ENCODE measurements around the gene PLPPR4. TPM values are rescaled to one million over a fixed set of nuclear protein-coding genes. Genes with fewer than 3 reads are reported as not detected.

The PLPPR4 gene
- polyA plus RNA-seq, 1 of the 3 experiments (the other 2 are of a cell fraction): 0.61 TPM

- TF ChIP-seq SIN3A (IDR thresholded peaks at IDR 0.05; ENCODE audit: borderline replicate concordance, low read depth, low read length) (no peak), EP300 (IDR thresholded peaks at IDR 0.05; ENCODE audit: borderline replicate concordance in 1 of 2, low read depth in 1 of 2, low read length in 1 of 2) (no peak), JUND (IDR thresholded peaks at IDR 0.05) (no peak), RFX5 (IDR thresholded peaks at IDR 0.05; ENCODE audit: low read length) (no peak), FOXM1 (IDR thresholded peaks at IDR 0.05; ENCODE audit: low read depth) (no peak), MXI1 (IDR thresholded peaks at IDR 0.05; ENCODE audit: low read depth, low read length) (no peak)
- Histone ChIP-seq H3K27ac (ENCODE audit: low read depth in 2 of 2, low read length in 1 of 2) (no peak overlapping the region), H3K27me3 (ENCODE audit: insufficient read depth) (no peaks in the 10 kb centered on the region), H3K79me2 (ENCODE audit: insufficient read depth) (no peaks in the 10 kb centered on the region), H3F3A (replicated peaks; ENCODE audit: insufficient read depth) (peaks cover 5% of the 10 kb centered on the region), H3K4me1 (ENCODE audit: control insufficient read depth in 1 of 2, insufficient read depth in 2 of 2, low read depth in 1 of 2, low read length in 1 of 2) (peaks cover 0 to 9% of the 10 kb centered on the region in 2 experiments; a peak in 2 of 4 replicates), H3K9me3 (no peaks in the 10 kb centered on the region), H3K36me3 (replicated peaks in 1 of 2; ENCODE audit: control insufficient read depth in 1 of 2, insufficient read depth in 2 of 2, low read length in 1 of 2) (no peaks in the 10 kb centered on the region), H3K9me2 (no peaks in the 10 kb centered on the region; the same call in 1 of the 2 replicates), H4K20me1 (ENCODE audit: insufficient read depth) (no peaks in the 10 kb centered on the region), H3K4me2 (no peak overlapping the region), H3K9ac (no peak overlapping the region), H3K4me3 (ENCODE audit: low read depth in 2 of 2, low read length in 1 of 2) (no peak overlapping the region), H2AFZ (ENCODE audit: low read depth) (no peak overlapping the region)
- ChIA-PET POLR2A (no interaction called here), CTCF (interaction anchor here (1.1 to 1.6 kb wide), 3 partner anchors 12 to 249 kb away, joined by 3 read pairs; no protein-coding TSS in a partner anchor)
- DNase-seq: no peak
- 55% methylated on average over 2 of the region's 2 CpGs for WGBS (ENCODE audit: low lambda C conversion rate)
Observed at GRCh38 chr1:99232172-99232571, 32.1 kb upstream of the PLPPR4 start.

DNA sequence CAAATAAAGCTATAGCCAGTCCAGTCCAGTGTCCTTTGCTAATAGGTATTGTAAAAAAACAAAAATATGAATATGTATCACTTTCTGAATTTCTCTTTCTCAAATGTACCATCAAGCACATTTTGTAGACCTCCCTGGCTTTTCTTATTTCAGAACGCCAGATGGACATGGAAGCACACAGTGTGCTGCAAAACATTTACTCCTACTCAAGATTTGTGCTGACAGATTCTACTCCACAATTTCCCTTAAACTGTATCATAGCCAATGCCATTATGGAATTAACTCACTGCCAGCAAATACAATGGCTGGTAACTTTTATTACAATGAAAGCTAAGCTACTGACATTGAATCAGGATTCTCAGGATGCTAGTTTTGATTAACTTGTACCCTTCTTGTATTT lies 30.8 kb upstream of the PLPPR4 start:
- Histone ChIP-seq H3K27me3 (ENCODE audit: insufficient read depth) (no peaks in the 10 kb centered on the region), H4K20me1 (ENCODE audit: insufficient read depth) (no peaks in the 10 kb centered on the region), H3K27ac (ENCODE audit: low read depth in 2 of 2, low read length in 1 of 2) (no peak overlapping the region), H3K9ac (no peak overlapping the region), H3K4me1 (ENCODE audit: control insufficient read depth in 1 of 2, insufficient read depth in 2 of 2, low read depth in 1 of 2, low read length in 1 of 2) (peaks cover 0 to 2% of the 10 kb centered on the region in 2 experiments; a peak in 1 of 4 replicates), H3F3A (replicated peaks; ENCODE audit: insufficient read depth) (peaks cover 5% of the 10 kb centered on the region), H2AFZ (ENCODE audit: low read depth) (no peak overlapping the region), H3K9me2 (no peaks in the 10 kb centered on the region; the same call in 1 of the 2 replicates), H3K4me3 (ENCODE audit: low read depth in 2 of 2, low read length in 1 of 2) (no peak overlapping the region), H3K9me3 (no peaks in the 10 kb centered on the region), H3K79me2 (ENCODE audit: insufficient read depth) (no peaks in the 10 kb centered on the region), H3K36me3 (replicated peaks in 1 of 2; ENCODE audit: control insufficient read depth in 1 of 2, insufficient read depth in 2 of 2, low read length in 1 of 2) (no peaks in the 10 kb centered on the region), H3K4me2 (no peak overlapping the region)
- TF ChIP-seq NRF1 (IDR thresholded peaks at IDR 0.05; ENCODE audit: low read depth, low read length): no peak
- no peak for TF ChIP-seq TAF1 (IDR thresholded peaks at IDR 0.05; ENCODE audit: borderline replicate concordance, low read depth, low read length)
- TF ChIP-seq JUND (IDR thresholded peaks at IDR 0.05): no peak
- no peak for TF ChIP-seq RXRA (IDR thresholded peaks at IDR 0.05; ENCODE audit: borderline replicate concordance, low read depth)
- ChIA-PET POLR2A (no interaction called here), CTCF (interaction anchor here (1.4 to 1.6 kb wide), 2 partner anchors 14 to 24 kb away, joined by 3 read pairs; no protein-coding TSS in a partner anchor)
- DNase-seq: no peak
- WGBS (ENCODE audit: low lambda C conversion rate): 50% methylated on average over 1 of the region's 1 CpG

DNA sequence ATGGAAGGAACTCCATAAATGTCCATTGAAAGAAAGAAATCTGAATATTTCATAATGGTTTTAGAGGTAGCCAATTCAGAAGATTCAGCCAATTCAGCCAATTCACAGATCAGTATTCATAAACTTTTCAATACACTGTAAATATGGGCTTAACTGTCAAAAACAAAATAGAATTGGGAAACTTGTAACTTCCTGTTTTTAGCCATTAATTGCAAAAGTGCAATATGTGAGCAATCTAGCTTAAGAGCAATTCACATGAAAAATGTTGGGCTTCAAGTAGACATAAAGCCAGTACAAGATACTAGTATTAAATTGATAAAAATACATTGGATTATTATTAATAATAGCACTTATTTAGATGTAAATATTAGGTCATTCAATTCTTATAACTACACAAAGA lies 27.5 kb upstream of the PLPPR4 start:
- H3K36me3 ChIP-seq (replicated peaks in 1 of 2; ENCODE audit: control insufficient read depth in 1 of 2, insufficient read depth in 2 of 2, low read length in 1 of 2): no peaks in the 10 kb centered on the region
- no peak overlapping the region for H2AFZ ChIP-seq (ENCODE audit: low read depth)
- H3K27me3 ChIP-seq (ENCODE audit: insufficient read depth): no peaks in the 10 kb centered on the region
- peaks cover 0 to 2% of the 10 kb centered on the region in 2 experiments; a peak in 1 of 4 replicates for H3K4me1 ChIP-seq (ENCODE audit: control insufficient read depth in 1 of 2, insufficient read depth in 2 of 2, low read depth in 1 of 2, low read length in 1 of 2)
- H4K20me1 ChIP-seq (ENCODE audit: insufficient read depth): no peaks in the 10 kb centered on the region
- no peak for DNase-seq
- H3K79me2 ChIP-seq (ENCODE audit: insufficient read depth): no peaks in the 10 kb centered on the region
- POLR2A ChIA-PET: no interaction called here
- H3F3A ChIP-seq (replicated peaks; ENCODE audit: insufficient read depth): peaks cover 5% of the 10 kb centered on the region
- no peaks in the 10 kb centered on the region for H3K9me2 ChIP-seq
- H3K9ac ChIP-seq: no peak overlapping the region
- H3K27ac ChIP-seq (ENCODE audit: low read depth in 2 of 2, low read length in 1 of 2): no peak overlapping the region
- CTCF ChIA-PET: interaction anchor here (0.8 kb wide), 1 partner anchor 9 kb away, joined by 3 read pairs; no protein-coding TSS in a partner anchor
- no peak overlapping the region for H3K4me2 ChIP-seq
- H3K9me3 ChIP-seq: no peaks in the 10 kb centered on the region
- H3K4me3 ChIP-seq (ENCODE audit: low read depth in 2 of 2, low read length in 1 of 2): no peak overlapping the region
- TF ChIP-seq RCOR1 (IDR thresholded peaks at IDR 0.05; ENCODE audit: low read length) (no peak), MEF2A (IDR thresholded peaks at IDR 0.05; ENCODE audit: borderline replicate concordance, low read depth) (no peak), EZH2phosphoT487 (IDR thresholded peaks at IDR 0.05; ENCODE audit: borderline replicate concordance, low read depth) (no peak), USF1 (IDR thresholded peaks at IDR 0.05; ENCODE audit: borderline replicate concordance, low read depth) (no peak), CHD2 (IDR thresholded peaks at IDR 0.05; ENCODE audit: low read length, partially characterized antibody) (no peak), SIN3A (IDR thresholded peaks at IDR 0.05; ENCODE audit: borderline replicate concordance, low read depth, low read length) (no peak), MXI1 (IDR thresholded peaks at IDR 0.05; ENCODE audit: low read depth, low read length) (no peak), FOXM1 (IDR thresholded peaks at IDR 0.05; ENCODE audit: low read depth) (no peak), ELF1 (IDR thresholded peaks at IDR 0.05) (no peak), IRF3 (IDR thresholded peaks at IDR 0.05; ENCODE audit: low read depth, low read length) (no peak), POLR2AphosphoS5 (IDR thresholded peaks at IDR 0.05; ENCODE audit: low read depth, low read length) (no peak), USF2 (IDR thresholded peaks at IDR 0.05; ENCODE audit: borderline replicate concordance, low read depth, low read length) (no peak), TCF12 (IDR thresholded peaks at IDR 0.05) (no peak), GABPA (IDR thresholded peaks at IDR 0.05; ENCODE audit: low read depth) (no peak), NFIC (IDR thresholded peaks at IDR 0.05; ENCODE audit: borderline replicate concordance) (no peak), SMC3 (IDR thresholded peaks at IDR 0.05; ENCODE audit: low read depth, low read length) (no peak), RXRA (IDR thresholded peaks at IDR 0.05; ENCODE audit: borderline replicate concordance, low read depth) (no peak)
